ENCODE data around the gene VCAM1.

VCAM1 gene

GRCh38 chr1:100786870-100787269, 67.3 kb downstream of the VCAM1 start:
- no peak overlapping the region for H3K4me3 ChIP-seq (ENCODE audit: low read length)
- no peak for TF ChIP-seq EZH2phosphoT487 (IDR thresholded peaks at IDR 0.05; ENCODE audit: borderline replicate concordance, low read length)
- no peak for TF ChIP-seq CTCF (IDR thresholded peaks at IDR 0.05; ENCODE audit: low read depth, low read length, poor library complexity, severe bottlenecking)
- H3K27me3 ChIP-seq (ENCODE audit: control insufficient read depth, low read length) = no peaks in the 10 kb centered on the region
- no peaks in the 10 kb centered on the region for H4K20me1 ChIP-seq (ENCODE audit: control insufficient read depth, insufficient read depth, low read depth, low read length)
- no peaks in the 10 kb centered on the region for H3K9me3 ChIP-seq (ENCODE audit: control insufficient read depth, insufficient read depth, low read length)
- H3K4me2 ChIP-seq (ENCODE audit: low read length) = no peak overlapping the region
- H3K9me2 ChIP-seq (replicated peaks; ENCODE audit: control insufficient read depth, low read length) = no peaks in the 10 kb centered on the region
- H3K4me1 ChIP-seq (ENCODE audit: control insufficient read depth, low read length) = no peaks in the 10 kb centered on the region
- H3K79me2 ChIP-seq (ENCODE audit: control insufficient read depth, low read length) = no peaks in the 10 kb centered on the region
- H3K27ac ChIP-seq (ENCODE audit: low read depth, low read length) = no peak overlapping the region
- H3F3A ChIP-seq (ENCODE audit: control insufficient read depth, insufficient read depth) = no peaks in the 10 kb centered on the region
- H3K36me3 ChIP-seq (ENCODE audit: control insufficient read depth, low read length) = no peaks in the 10 kb centered on the region
